Right lobe of liver (tissue), 4 donors: ENCODE measurements around the gene SCTR.

Experiments
- CTCF ChIP-seq, 4 donors: fragments of 200-600 bp in 3 of 4; fragments of 450-650 bp in 1 of 4; IDR thresholded peaks; one replicate each; pipeline versions ENCODE4 v1.5.1 to v1.8.0; 2016 to 2022; ENCODE audit warnings: antibody characterized with exemption in 4 of 4, mild to moderate bottlenecking in 2 of 4
- POLR2A ChIP-seq: fragments of 450-650 bp; IDR thresholded peaks from one replicate; pipeline ENCODE4 v1.6.1; 2017; ENCODE audit warnings: antibody characterized with exemption, mild to moderate bottlenecking
- donor health status: DM: no; HTN: no; CAD: no.
- donor health status: DM: no; HTN: no; CAD: no.
- donor health status: DM: no; HTN: yes; CAD: no.

DNA sequence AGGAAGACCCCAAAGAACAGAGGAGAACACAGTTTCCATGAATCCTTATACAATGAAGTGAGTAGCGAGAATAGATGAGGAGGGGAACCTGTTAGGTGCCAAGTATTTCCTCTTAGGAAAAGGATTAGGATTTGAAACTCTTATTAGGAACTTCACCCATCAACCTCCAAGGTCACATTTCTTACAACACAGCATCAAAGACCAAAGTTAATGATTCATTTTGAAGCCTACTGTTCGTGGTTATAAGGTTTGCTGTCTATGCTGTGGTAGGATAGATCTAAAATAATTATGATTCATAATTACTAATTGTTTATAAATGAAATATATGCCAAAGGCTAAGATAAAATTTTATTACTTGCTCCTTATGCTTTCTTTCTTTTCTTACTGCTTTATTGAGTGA lies 26.1 kb upstream of the SCTR start:
- no peak for TF ChIP-seq CTCF (IDR thresholded peaks at IDR 0.05)
- TF ChIP-seq POLR2A, result no peak
